Stomach (tissue), 9 donors: ENCODE results near the gene SORCS3. TPM values are rescaled to one million over a fixed set of nuclear protein-coding genes. Genes with fewer than 3 reads are reported as not detected.

ENCODE experiments used
- DNase-seq, 2 donors: peaks; one replicate each; pipeline versions ENCODE4 v3.0.0 to v3.0.0-alpha.2; 2013 to 2019
- H3K27ac ChIP-seq, 5 donors: fragments of 200-600 bp in 4 of 5; sonication (generic) in 4 of 5; one replicate each; pipeline ENCODE4 v1.5.1; 2013 to 2019; ENCODE audit warnings: mild to moderate bottlenecking in 1 of 5, moderate library complexity in 1 of 5
- H3K27me3 ChIP-seq, 3 donors: fragments of 200-600 bp; sonication (generic); one replicate each; pipeline ENCODE4 v1.5.1; 2017 to 2019; ENCODE audit warnings: mixed run types in 1 of 3
- H3K36me3 ChIP-seq, 4 donors: fragments of 200-600 bp; sonication (generic); 1 replicate in 3 of 4; 2 replicates in 1 of 4; pipeline ENCODE4 v1.5.1; 2016 to 2019
- H3K4me1 ChIP-seq, 4 donors: fragments of 200-600 bp; sonication (generic); one replicate each; pipeline ENCODE4 v1.5.1; 2016 to 2019
- H3K4me3 ChIP-seq, 4 donors: fragments of 200-600 bp; sonication (generic) in 3 of 4; one replicate each; pipeline ENCODE4 v1.5.1; 2016 to 2019; ENCODE audit warnings: mild to moderate bottlenecking in 1 of 4
- H3K9me3 ChIP-seq, 4 donors: fragments of 200-600 bp; sonication (generic); one replicate each; pipeline ENCODE4 v1.5.1; 2016 to 2019
- CTCF ChIP-seq, 7 experiments: fragments of 450-650 bp in 4 of 7; fragments of 200-600 bp in 3 of 7; sonication (generic) in 3 of 7; IDR thresholded peaks; one replicate each; pipeline ENCODE4 v1.5.1; 2016 to 2019; ENCODE audit warnings: antibody characterized with exemption in 7 of 7, control low read depth in 2 of 7, mild to moderate bottlenecking in 1 of 7
- EP300 ChIP-seq: sonication (generic); formaldehyde crosslinking; IDR thresholded peaks from one replicate; pipeline ENCODE4 v1.6.1; 2017; ENCODE audit warnings: antibody characterized with exemption
- POLR2A ChIP-seq, 4 donors: fragments of 450-650 bp; IDR thresholded peaks; one replicate each; pipeline ENCODE4 v1.6.1; 2016; ENCODE audit warnings: antibody characterized with exemption in 4 of 4, control low read depth in 2 of 4, mild to moderate bottlenecking in 1 of 4, moderate library complexity in 1 of 4
- POLR2AphosphoS5 ChIP-seq, 3 donors: sonication (generic); formaldehyde crosslinking; IDR thresholded peaks; one replicate each; pipeline ENCODE4 v1.6.1; 2016; ENCODE audit warnings: antibody characterized with exemption in 3 of 3
- WGBS, 5 donors: extraction: QIAGEN DNeasy Blood & Tissue Kit in 3 of 5; methylation state at CpG; one replicate each; pipeline versions ENCODE4 v1.1.5 to v1.1.7; 2013 to 2018; 5-methylcytosine and 5-hydroxymethylcytosine counted together
- intact Hi-C: fragments of 100-400 bp; cut with DNase I; formaldehyde crosslinking; loops from one replicate; pipeline ENCODE4 v1.15.1; 2023; ENCODE audit warnings: low total_unique reads
- polyA plus RNA-seq, 3 donors: library from polyadenylated mRNA; stranded (reverse); fragments of 200-250 nt; gene quantifications; one replicate each; pipeline ENCODE4 v1.2.3, GENCODE V29; 2013
- total RNA-seq, 5 donors: library from RNA; depleted of rRNA; stranded (reverse); fragments of >200 nt; gene quantifications; one replicate each; pipeline versions ENCODE4 v1.1.0 to v1.2.3, GENCODE V29; 2014 to 2016
- donor health status: healthy with polysubstance abuse.
- donor health status: Bipolar disorder and iron deficiency.
- donor health status: healthy.

The SORCS3 gene
- total and polyA plus RNA-seq, 8 donors, result 0.06 to 2.6 (median 0.20) TPM; not detected in 4

GRCh38 chr10:104641937-104642657, 1.0 kb downstream of the SORCS3 start:
- 2 to 3% (median 2%) methylated on average over 20 to 47 of the region's 47 CpGs for WGBS, 5 donors
- TF ChIP-seq EP300, result no peak
- TF ChIP-seq CTCF (IDR thresholded peaks at IDR 0.05), result no peak
- TF ChIP-seq POLR2A (IDR thresholded peaks at IDR 0.05), result no peak
- no peak for TF ChIP-seq POLR2AphosphoS5 (IDR thresholded peaks at IDR 0.05)
- Histone ChIP-seq H3K4me1 (peaks cover 4 to 46% (median 26%) of the 10 kb centered on the region in 4 donors), H3K36me3 (no peaks in the 10 kb centered on the region), H3K27me3 (peaks cover 21 to 94% (median 58%) of the 10 kb centered on the region in 3 donors), H3K27ac (peak overlapping the region in 1 of 5 donors; percentile 34), H3K9me3 (no peaks in the 10 kb centered on the region), H3K4me3 (peak overlapping the region; percentile 18 to 39 (median 37))
- DNase-seq, result peak in 1 of 2 donors; percentile 28
- intact Hi-C loops, result no loop called here

GRCh38 chr10:104642658-104643302, 1.7 kb downstream of the SORCS3 start:
- 7 to 9% (median 8%) methylated on average over 21 to 43 of the region's 43 CpGs for WGBS, 5 donors
- no peak overlapping the region for H3K27ac ChIP-seq
- intact Hi-C loops, result no loop called here
- H3K9me3 ChIP-seq, result no peaks in the 10 kb centered on the region
- TF ChIP-seq POLR2AphosphoS5 (IDR thresholded peaks at IDR 0.05), result no peak
- no peak for TF ChIP-seq POLR2A (IDR thresholded peaks at IDR 0.05)
- TF ChIP-seq CTCF (IDR thresholded peaks at IDR 0.05), result peak in 1 of 7 experiments; percentile 13
- peak in 1 of 2 donors; percentile 79 for DNase-seq
- peaks cover 4 to 46% (median 26%) of the 10 kb centered on the region in 4 donors for H3K4me1 ChIP-seq
- H3K4me3 ChIP-seq, result peak overlapping the region; percentile 18 to 39 (median 37)
- H3K36me3 ChIP-seq, result no peaks in the 10 kb centered on the region
- peaks cover 21 to 90% (median 58%) of the 10 kb centered on the region in 3 donors for H3K27me3 ChIP-seq

- intact Hi-C loops, result no loop called here
- WGBS, 5 donors, result 82 to 89% (median 85%) methylated on average over 11 of the region's 11 CpGs
- H3K27me3 ChIP-seq, result peaks cover 21 to 85% (median 58%) of the 10 kb centered on the region in 3 donors
Observed at GRCh38 chr10:104643303-104643663, 2.2 kb downstream of the SORCS3 start.

More at GRCh38 chr10:104643303-104643663, 2.2 kb downstream of the SORCS3 start:
- Histone ChIP-seq H3K4me3 (no peak overlapping the region), H3K4me1 (peaks cover 4 to 46% (median 26%) of the 10 kb centered on the region in 4 donors), H3K9me3 (no peaks in the 10 kb centered on the region), H3K36me3 (no peaks in the 10 kb centered on the region), H3K27ac (no peak overlapping the region)
- no peak for DNase-seq
- TF ChIP-seq EP300, result no peak
- TF ChIP-seq POLR2A (IDR thresholded peaks at IDR 0.05), result no peak
- TF ChIP-seq POLR2AphosphoS5 (IDR thresholded peaks at IDR 0.05), result no peak
- no peak for TF ChIP-seq CTCF (IDR thresholded peaks at IDR 0.05)
